ENCODE data around the gene CNTNAP1. TPM values are rescaled to one million over a fixed set of nuclear protein-coding genes. Genes with fewer than 3 reads are reported as not detected.
"Not testable (repeated sequence)": the region's sequence is repeated elsewhere in the genome, so short reads cannot be mapped to it uniquely, and the experiment has no call there.

CNTNAP1 gene
- total RNA-seq, 1 donor from 2014 or later = 9.0 TPM

- no peak for TF ChIP-seq CTCF (IDR thresholded peaks at IDR 0.05)
- H3K4me3 ChIP-seq = no peak overlapping the region
- no peak overlapping the region for H3K27ac ChIP-seq
- H3K4me1 ChIP-seq = peaks cover 46% of the 10 kb centered on the region
- no peaks in the 10 kb centered on the region for H3K27me3 ChIP-seq (ENCODE audit: low read depth)
- DNase-seq (no peak), ATAC-seq (no peak)
- H3K36me3 ChIP-seq = no peaks in the 10 kb centered on the region
- intact Hi-C loops (cut with DNase I) = no loop called here
- no peaks in the 10 kb centered on the region for H3K9me3 ChIP-seq
Observed at GRCh38 chr17:42740699-42741098, 58.4 kb downstream of the CNTNAP1 start.

- peaks cover 36% of the 10 kb centered on the region for H3K4me1 ChIP-seq
- H3K36me3 ChIP-seq; ATAC-seq; H3K27me3 ChIP-seq (ENCODE audit: low read depth); H3K4me3 ChIP-seq; H3K9me3 ChIP-seq; intact Hi-C loops (cut with DNase I): not testable (repeated sequence)
- peak overlapping the region; percentile 85 for H3K27ac ChIP-seq
- peak; percentile 55 for DNase-seq
Observed at GRCh38 chr17:42742916-42743315, 60.6 kb downstream of the CNTNAP1 start.

GRCh38 chr17:42743595-42744282 lies 61.4 kb downstream of the CNTNAP1 start:
- ATAC-seq (no peak), DNase-seq (no peak)
- intact Hi-C loops (cut with DNase I) = no loop called here
- H3K27ac ChIP-seq = peak overlapping the region; percentile 85
- peak overlapping the region; percentile 84 for H3K4me3 ChIP-seq
- no peaks in the 10 kb centered on the region for H3K36me3 ChIP-seq
- H3K9me3 ChIP-seq = no peaks in the 10 kb centered on the region
- H3K27me3 ChIP-seq (ENCODE audit: low read depth) = no peaks in the 10 kb centered on the region
- peaks cover 36% of the 10 kb centered on the region for H3K4me1 ChIP-seq
- TF ChIP-seq CTCF (IDR thresholded peaks at IDR 0.05) = no peak

DNA sequence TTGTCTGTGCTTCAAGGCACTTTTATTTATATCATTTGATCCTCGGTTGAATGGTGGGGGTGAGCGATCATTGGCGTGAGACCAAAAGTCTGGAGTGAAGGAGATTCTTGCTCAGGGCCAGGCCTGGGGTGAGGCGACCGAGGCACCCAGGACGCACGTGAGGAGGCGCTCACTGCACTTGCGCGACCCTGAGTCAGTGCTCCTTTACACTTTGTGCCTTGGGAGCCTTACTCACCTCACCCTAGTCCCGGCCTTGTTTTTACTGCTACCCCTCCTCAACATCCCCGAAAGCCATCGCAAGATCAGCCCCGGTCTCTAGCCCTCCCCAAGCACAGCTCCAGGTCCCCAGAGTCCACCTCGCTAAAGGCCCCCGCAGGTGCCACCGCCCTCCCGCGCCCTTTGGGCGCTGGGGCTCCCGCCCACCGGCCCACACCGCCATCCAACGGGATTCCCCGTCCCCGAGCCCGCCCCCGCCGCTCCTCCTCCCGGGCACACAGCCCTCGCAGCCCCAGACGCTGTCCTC lies 62.0 kb downstream of the CNTNAP1 start:
- Histone ChIP-seq H3K9me3 (no peaks in the 10 kb centered on the region), H3K27me3 (ENCODE audit: low read depth) (no peaks in the 10 kb centered on the region), H3K4me1 (peaks cover 40% of the 10 kb centered on the region), H3K27ac (peak overlapping the region; percentile 85), H3K36me3 (no peaks in the 10 kb centered on the region), H3K4me3 (peak overlapping the region; percentile 84)
- no peak for TF ChIP-seq CTCF (IDR thresholded peaks at IDR 0.05)
- intact Hi-C loops (cut with DNase I) = no loop called here
- DNase-seq (peak; percentile 86), ATAC-seq (peak; percentile 91 to 94)

DNA sequence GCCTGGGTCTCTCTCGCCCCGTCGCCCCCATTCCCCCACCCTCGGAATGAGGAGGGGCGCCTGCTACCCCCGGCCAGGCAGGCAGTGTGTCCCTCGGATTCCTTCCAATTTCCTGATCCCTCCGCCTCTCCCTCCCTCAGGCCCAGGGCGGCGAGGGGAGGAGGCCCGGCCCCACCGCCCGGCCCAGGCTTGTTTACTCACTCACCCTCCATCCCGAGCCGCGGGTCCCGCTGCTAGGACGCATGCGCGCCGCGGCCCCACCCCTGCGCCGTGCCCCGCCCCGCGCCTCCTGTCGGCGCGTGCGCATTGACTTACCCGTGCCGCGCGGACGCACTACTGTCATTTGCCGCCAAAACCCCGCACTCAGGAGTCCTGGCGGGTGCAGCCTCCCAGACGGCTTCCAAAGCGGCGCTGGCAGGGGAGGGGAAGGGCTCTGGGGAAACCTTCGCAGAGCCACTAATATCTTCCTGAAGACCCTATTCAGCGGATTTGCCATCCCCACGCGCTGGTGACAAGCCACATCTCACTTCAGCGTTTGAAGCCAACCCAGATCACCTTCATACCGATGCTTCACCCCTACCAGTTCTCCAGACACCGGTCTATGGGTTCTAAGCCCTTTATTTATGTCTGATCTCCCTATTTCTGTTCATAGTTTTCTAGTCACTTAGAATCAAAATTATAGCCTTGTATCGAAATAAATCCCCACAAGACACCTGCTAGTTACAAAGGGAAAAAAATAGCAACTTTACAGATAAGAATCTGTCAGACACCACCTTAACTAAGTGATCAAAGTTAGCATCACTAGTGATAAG lies 62.7 kb downstream of the CNTNAP1 start, which contains the start of gene EZH1:
EZH1 (minus strand) TSS at position 235 of the 812 bp plus-strand sequence. CDS start 16,099 bp downstream, outside the sequence.
- ATAC-seq = peak; percentile 98 to 99
- TF ChIP-seq CTCF (IDR thresholded peaks at IDR 0.05) = no peak
- Histone ChIP-seq H3K27ac (peak within 1 kb of the TSS; percentile 85), H3K9me3 (no peaks in the 10 kb centered on the region), H3K36me3 (no peaks in the 10 kb centered on the region), H3K4me3 (peak within 1 kb of the TSS; percentile 84), H3K4me1 (peaks cover 46% of the 10 kb centered on the region), H3K27me3 (ENCODE audit: low read depth) (no peaks in the 10 kb centered on the region)
- intact Hi-C loops (cut with DNase I) = no loop called here
- peak; percentile 91 for DNase-seq
